ENCODE results near the gene F10.

The F10 gene

GRCh38 chr13:113148940-113149503, 26.4 kb downstream of the F10 start:
- DNase-seq (ENCODE audit: insufficient read length) (no peak), FAIRE-seq (no peak)
- TF ChIP-seq TAF1 (IDR thresholded peaks at IDR 0.05; ENCODE audit: borderline replicate concordance, low read depth, low read length) = no peak
- no peak for TF ChIP-seq POLR2AphosphoS5 (IDR thresholded peaks at IDR 0.05; ENCODE audit: low read depth, low read length)
- TF ChIP-seq POLR2A (IDR thresholded peaks at IDR 0.05; ENCODE audit: low read depth, low read length) = no peak

- FAIRE-seq (no peak), DNase-seq (ENCODE audit: insufficient read length) (no peak)
- TF ChIP-seq TAF1 (IDR thresholded peaks at IDR 0.05; ENCODE audit: borderline replicate concordance, low read depth, low read length) (no peak), POLR2A (IDR thresholded peaks at IDR 0.05; ENCODE audit: low read depth, low read length) (no peak), POLR2AphosphoS5 (IDR thresholded peaks at IDR 0.05; ENCODE audit: low read depth, low read length) (no peak)
Measured at GRCh38 chr13:113149711-113150549, 27.3 kb downstream of the F10 start.

GRCh38 chr13:113150550-113151365, 28.2 kb downstream of the F10 start:
- no peak for FAIRE-seq
- no peak for TF ChIP-seq POLR2AphosphoS5 (IDR thresholded peaks at IDR 0.05; ENCODE audit: low read depth, low read length)
- no peak for TF ChIP-seq TAF1 (IDR thresholded peaks at IDR 0.05; ENCODE audit: borderline replicate concordance, low read depth, low read length)
- TF ChIP-seq POLR2A (IDR thresholded peaks at IDR 0.05; ENCODE audit: low read depth, low read length) = no peak
- no peak for DNase-seq (ENCODE audit: insufficient read length)

GRCh38 chr13:113151745-113152690, 29.4 kb downstream of the F10 start:
- no peak for DNase-seq (ENCODE audit: insufficient read length)
- FAIRE-seq = no peak
- no peak for TF ChIP-seq TAF1 (IDR thresholded peaks at IDR 0.05; ENCODE audit: borderline replicate concordance, low read depth, low read length)
- TF ChIP-seq POLR2A (IDR thresholded peaks at IDR 0.05; ENCODE audit: low read depth, low read length) = no peak
- TF ChIP-seq POLR2AphosphoS5 (IDR thresholded peaks at IDR 0.05; ENCODE audit: low read depth, low read length) = no peak

- TF ChIP-seq POLR2A (IDR thresholded peaks at IDR 0.05; ENCODE audit: low read depth, low read length) (no peak), POLR2AphosphoS5 (IDR thresholded peaks at IDR 0.05; ENCODE audit: low read depth, low read length) (no peak), TAF1 (IDR thresholded peaks at IDR 0.05; ENCODE audit: borderline replicate concordance, low read depth, low read length) (no peak)
- FAIRE-seq = no peak
- DNase-seq (ENCODE audit: insufficient read length) = no peak
Measured at GRCh38 chr13:113152691-113152983, 30.0 kb downstream of the F10 start.

- FAIRE-seq = no peak
- TF ChIP-seq POLR2AphosphoS5 (IDR thresholded peaks at IDR 0.05; ENCODE audit: low read depth, low read length) (no peak), TAF1 (IDR thresholded peaks at IDR 0.05; ENCODE audit: borderline replicate concordance, low read depth, low read length) (no peak), POLR2A (IDR thresholded peaks at IDR 0.05; ENCODE audit: low read depth, low read length) (no peak)
- DNase-seq (ENCODE audit: insufficient read length) = no peak
Measured at GRCh38 chr13:113152984-113153809, 30.6 kb downstream of the F10 start.

- DNase-seq (ENCODE audit: insufficient read length) (peak; percentile 78), FAIRE-seq (no peak)
- TF ChIP-seq TAF1 (IDR thresholded peaks at IDR 0.05; ENCODE audit: borderline replicate concordance, low read depth, low read length) = no peak
- no peak for TF ChIP-seq POLR2AphosphoS5 (IDR thresholded peaks at IDR 0.05; ENCODE audit: low read depth, low read length)
- TF ChIP-seq POLR2A (IDR thresholded peaks at IDR 0.05; ENCODE audit: low read depth, low read length) = no peak
Measured at GRCh38 chr13:113153810-113154748, 31.5 kb downstream of the F10 start.

- no peak for TF ChIP-seq POLR2AphosphoS5 (IDR thresholded peaks at IDR 0.05; ENCODE audit: low read depth, low read length)
- no peak for TF ChIP-seq TAF1 (IDR thresholded peaks at IDR 0.05; ENCODE audit: borderline replicate concordance, low read depth, low read length)
- DNase-seq (ENCODE audit: insufficient read length) (no peak), FAIRE-seq (no peak)
Measured at GRCh38 chr13:113155201-113155600, 32.6 kb downstream of the F10 start.

GRCh38 chr13:113155982-113156655, 33.5 kb downstream of the F10 start:
- FAIRE-seq (no peak), DNase-seq (ENCODE audit: insufficient read length) (no peak)
- TF ChIP-seq POLR2AphosphoS5 (IDR thresholded peaks at IDR 0.05; ENCODE audit: low read depth, low read length) = no peak
- TF ChIP-seq TAF1 (IDR thresholded peaks at IDR 0.05; ENCODE audit: borderline replicate concordance, low read depth, low read length) = no peak
- TF ChIP-seq POLR2A (IDR thresholded peaks at IDR 0.05; ENCODE audit: low read depth, low read length) = no peak
